Measurements from ENCODE around the gene CYP2D6. TPM values are rescaled to one million over a fixed set of nuclear protein-coding genes. Genes with fewer than 3 reads are reported as not detected.

Gene CYP2D6
- total and polyA plus RNA-seq, 2 of the 13 experiments (the other 11 are each of a cell fraction or from before 2014, with no cell fraction given): 1.0 to 3.7 TPM

DNA sequence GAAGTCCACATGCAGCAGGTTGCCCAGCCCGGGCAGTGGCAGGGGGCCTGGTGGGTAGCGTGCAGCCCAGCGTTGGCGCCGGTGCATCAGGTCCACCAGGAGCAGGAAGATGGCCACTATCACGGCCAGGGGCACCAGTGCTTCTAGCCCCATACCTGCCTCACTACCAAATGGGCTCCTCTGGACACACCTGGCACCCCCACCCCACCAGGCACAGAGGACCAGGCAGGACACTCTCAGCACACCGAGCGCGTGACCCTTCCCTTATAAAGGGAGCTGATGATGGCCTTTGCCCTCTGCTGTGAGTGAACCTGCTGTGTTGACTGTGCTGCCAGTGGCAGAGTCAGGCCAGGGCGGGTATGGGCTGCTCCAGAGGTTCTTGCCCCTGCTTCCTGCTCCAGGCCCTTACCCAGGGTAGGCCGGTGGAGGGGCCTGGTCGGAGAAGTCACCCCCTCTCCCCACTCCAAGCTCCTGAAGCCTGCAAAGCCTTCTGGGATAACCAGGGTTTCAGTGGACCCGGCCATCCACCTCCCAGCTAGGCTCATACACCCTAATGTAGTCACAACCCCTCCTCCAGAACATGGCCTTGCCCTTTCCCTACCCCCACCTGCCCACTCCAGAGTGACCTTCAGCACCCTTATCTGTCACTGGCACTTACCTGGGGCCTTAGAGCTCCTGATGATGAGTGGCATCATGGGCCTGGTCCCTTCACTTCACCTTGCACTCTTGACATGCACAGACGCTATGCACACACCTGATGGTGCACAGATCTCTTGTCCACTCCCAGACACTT is at the start of gene CYP2D6 (continued):
- TF ChIP-seq, protein P1, sequence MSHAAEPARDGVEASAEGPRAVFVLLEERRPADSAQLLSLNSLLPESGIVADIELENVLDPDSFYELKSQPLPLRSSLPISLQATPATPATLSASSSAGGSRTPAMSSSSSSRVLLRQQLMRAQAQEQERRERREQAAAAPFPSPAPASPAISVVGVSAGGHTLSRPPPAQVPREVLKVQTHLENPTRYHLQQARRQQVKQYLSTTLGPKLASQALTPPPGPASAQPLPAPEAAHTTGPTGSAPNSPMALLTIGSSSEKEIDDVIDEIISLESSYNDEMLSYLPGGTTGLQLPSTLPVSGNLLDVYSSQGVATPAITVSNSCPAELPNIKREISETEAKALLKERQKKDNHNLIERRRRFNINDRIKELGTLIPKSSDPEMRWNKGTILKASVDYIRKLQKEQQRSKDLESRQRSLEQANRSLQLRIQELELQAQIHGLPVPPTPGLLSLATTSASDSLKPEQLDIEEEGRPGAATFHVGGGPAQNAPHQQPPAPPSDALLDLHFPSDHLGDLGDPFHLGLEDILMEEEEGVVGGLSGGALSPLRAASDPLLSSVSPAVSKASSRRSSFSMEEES (CRISPR knock-in tag; IDR thresholded peaks at IDR 0.05): peak; percentile 70; the same call in 1 of the 2 replicates
- peak; percentile 43; the same call in 1 of the 2 replicates for TF ChIP-seq ZNF788 (CRISPR knock-in tag; IDR thresholded peaks at IDR 0.05; ENCODE audit: borderline replicate concordance)

DNA sequence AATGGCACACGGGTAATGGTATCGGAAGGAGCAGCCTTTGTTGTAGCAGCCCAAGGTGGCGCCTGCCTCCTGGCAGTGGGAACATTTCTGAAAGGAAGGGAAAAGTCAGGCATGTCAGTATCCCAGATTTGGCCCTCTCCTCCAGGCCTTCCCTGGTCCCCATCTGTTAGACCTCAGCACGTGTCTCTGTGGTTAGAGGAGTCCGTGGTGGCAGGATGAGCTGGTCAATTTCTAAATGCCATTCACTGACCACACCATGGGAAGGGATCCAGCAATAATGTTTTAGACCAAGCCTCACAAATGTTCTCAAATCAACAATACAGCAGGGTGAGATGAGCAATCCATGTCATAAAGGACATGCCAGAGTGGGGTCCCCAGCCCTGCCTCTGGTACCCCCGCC is 49.0 kb upstream of the CYP2D6 start:
- Histone ChIP-seq H3K9ac (ENCODE audit: insufficient read depth, low read depth, low read length) (no peak overlapping the region), H4K20me1 (ENCODE audit: insufficient read depth, low read length) (peaks cover 6% of the 10 kb centered on the region; the same call in 1 of the 2 replicates), H3K4me1 (ENCODE audit: insufficient read depth, low read length) (peaks cover 44% of the 10 kb centered on the region), H3K9me3 (ENCODE audit: low read length) (no peaks in the 10 kb centered on the region), H3K27me3 (ENCODE audit: control insufficient read depth in 1 of 2, insufficient read depth in 2 of 2, low read length in 2 of 2) (no peaks in the 10 kb centered on the region), H3K79me2 (ENCODE audit: insufficient read depth, low read length) (peaks cover 16% of the 10 kb centered on the region), H3K36me3 (replicated peaks in 1 of 2; ENCODE audit: control insufficient read depth in 1 of 2, insufficient read depth in 2 of 2, low read length in 2 of 2) (peaks cover 0 to 16% of the 10 kb centered on the region in 2 experiments; a peak in 3 of 5 replicates), H3K4me2 (ENCODE audit: low read depth, low read length) (no peak overlapping the region), H2AFZ (ENCODE audit: low read length) (no peak overlapping the region), H3K27ac (ENCODE audit: extremely low read length, insufficient read depth, low read length) (no peak overlapping the region), H3K4me3 (replicated peaks in 1 of 3; ENCODE audit: insufficient read depth in 1 of 3, low read depth in 2 of 3, low read length in 3 of 3) (no peak overlapping the region)
- WGBS (ENCODE audit: low lambda C conversion rate): 96% methylated on average over 6 of the region's 6 CpGs
- BruUV-seq (replicated peaks): no TSS peak
- in situ Hi-C loops (cut with HindIII; ENCODE audit: extremely low pct_ligation_motif_present, low pct_unique_long_range_greater_than_20kb) (no loop called here), intact Hi-C loops (cut with micrococcal nuclease; ENCODE audit: unreplicated experiment) (loop anchor here (10.0 kb wide), 1 partner anchor 85 kb away; no protein-coding TSS in a partner anchor)
- no peak for DNase-seq (ENCODE audit: low spot score)
- no peak for FAIRE-seq
- no peak for ATAC-seq
- ChIA-PET CTCF (ENCODE audit: low intra/inter-chr PET ratio, low total read pairs) (no interaction called here), POLR2A (no interaction called here)
- TF ChIP-seq, protein P2, sequence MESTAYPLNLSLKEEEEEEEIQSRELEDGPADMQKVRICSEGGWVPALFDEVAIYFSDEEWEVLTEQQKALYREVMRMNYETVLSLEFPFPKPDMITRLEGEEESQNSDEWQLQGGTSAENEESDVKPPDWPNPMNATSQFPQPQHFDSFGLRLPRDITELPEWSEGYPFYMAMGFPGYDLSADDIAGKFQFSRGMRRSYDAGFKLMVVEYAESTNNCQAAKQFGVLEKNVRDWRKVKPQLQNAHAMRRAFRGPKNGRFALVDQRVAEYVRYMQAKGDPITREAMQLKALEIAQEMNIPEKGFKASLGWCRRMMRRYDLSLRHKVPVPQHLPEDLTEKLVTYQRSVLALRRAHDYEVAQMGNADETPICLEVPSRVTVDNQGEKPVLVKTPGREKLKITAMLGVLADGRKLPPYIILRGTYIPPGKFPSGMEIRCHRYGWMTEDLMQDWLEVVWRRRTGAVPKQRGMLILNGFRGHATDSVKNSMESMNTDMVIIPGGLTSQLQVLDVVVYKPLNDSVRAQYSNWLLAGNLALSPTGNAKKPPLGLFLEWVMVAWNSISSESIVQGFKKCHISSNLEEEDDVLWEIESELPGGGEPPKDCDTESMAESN (CRISPR knock-in tag; conservative IDR thresholded peaks at IDR 0.05): no peak
- TF ChIP-seq, protein P3, sequence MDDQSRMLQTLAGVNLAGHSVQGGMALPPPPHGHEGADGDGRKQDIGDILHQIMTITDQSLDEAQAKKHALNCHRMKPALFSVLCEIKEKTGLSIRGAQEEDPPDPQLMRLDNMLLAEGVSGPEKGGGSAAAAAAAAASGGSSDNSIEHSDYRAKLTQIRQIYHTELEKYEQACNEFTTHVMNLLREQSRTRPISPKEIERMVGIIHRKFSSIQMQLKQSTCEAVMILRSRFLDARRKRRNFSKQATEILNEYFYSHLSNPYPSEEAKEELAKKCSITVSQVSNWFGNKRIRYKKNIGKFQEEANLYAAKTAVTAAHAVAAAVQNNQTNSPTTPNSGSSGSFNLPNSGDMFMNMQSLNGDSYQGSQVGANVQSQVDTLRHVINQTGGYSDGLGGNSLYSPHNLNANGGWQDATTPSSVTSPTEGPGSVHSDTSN (CRISPR knock-in tag; IDR thresholded peaks at IDR 0.05; ENCODE audit: borderline replicate concordance): no peak
- TF ChIP-seq SAFB2 (CRISPR knock-in tag; IDR thresholded peaks at IDR 0.05; ENCODE audit: borderline replicate concordance, low read depth) (no peak), KDM1A (CRISPR knock-in tag; IDR thresholded peaks at IDR 0.05) (no peak), ETV5 (CRISPR knock-in tag; IDR thresholded peaks at IDR 0.05; ENCODE audit: borderline replicate concordance) (no peak), DMAP1 (CRISPR knock-in tag; IDR thresholded peaks at IDR 0.05) (no peak), KAT7 (CRISPR knock-in tag; IDR thresholded peaks at IDR 0.05; ENCODE audit: borderline replicate concordance) (no peak), FOXA3 (CRISPR knock-in tag; IDR thresholded peaks at IDR 0.05) (no peak), CEBPB (IDR thresholded peaks at IDR 0.05; ENCODE audit: borderline replicate concordance, low read depth, low read length) (no peak), ZNF605 (CRISPR knock-in tag; IDR thresholded peaks at IDR 0.05) (no peak), MTA1 (CRISPR knock-in tag; IDR thresholded peaks at IDR 0.05; ENCODE audit: borderline replicate concordance) (no peak), ZNF136 (CRISPR knock-in tag; IDR thresholded peaks at IDR 0.05; ENCODE audit: low read depth) (no peak), ZFP62 (CRISPR knock-in tag; IDR thresholded peaks at IDR 0.05) (no peak), MAF1 (CRISPR knock-in tag; IDR thresholded peaks at IDR 0.05; ENCODE audit: borderline replicate concordance) (no peak), RFX5 (IDR thresholded peaks at IDR 0.05; ENCODE audit: low read depth, low read length) (no peak), ZNF205 (CRISPR knock-in tag; IDR thresholded peaks at IDR 0.05) (no peak)
- TF ChIP-seq, protein P4, sequence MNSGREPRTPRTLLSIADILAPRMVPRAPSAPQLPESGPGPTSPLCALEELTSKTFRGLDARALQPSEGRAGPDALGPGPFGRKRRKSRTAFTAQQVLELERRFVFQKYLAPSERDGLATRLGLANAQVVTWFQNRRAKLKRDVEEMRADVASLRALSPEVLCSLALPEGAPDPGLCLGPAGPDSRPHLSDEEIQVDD (CRISPR knock-in tag; IDR thresholded peaks at IDR 0.05; ENCODE audit: borderline replicate concordance): no peak

Data from HepG2 (cell line).